DND-41 (cell line): ENCODE data around the gene OGDHL.

Source experiments
- EZH2 ChIP-seq: IDR thresholded peaks from 3 replicates; pipeline ENCODE4 v1.6.1; 2012; ENCODE audit warnings: borderline replicate concordance, low read depth, mild to moderate bottlenecking, moderate library complexity, low read length, inconsistent platforms; ENCODE audit not compliant: severe bottlenecking
- TF ChIP-seq, protein P1 (sequence below): IDR thresholded peaks from 2 replicates; pipeline ENCODE4 v1.5.1; 2012; ENCODE audit warnings: borderline replicate concordance, low read length, moderate library complexity, mild to moderate bottlenecking; ENCODE audit not compliant: poor library complexity, severe bottlenecking; ENCODE audit errors: extremely low read depth

DNA sequence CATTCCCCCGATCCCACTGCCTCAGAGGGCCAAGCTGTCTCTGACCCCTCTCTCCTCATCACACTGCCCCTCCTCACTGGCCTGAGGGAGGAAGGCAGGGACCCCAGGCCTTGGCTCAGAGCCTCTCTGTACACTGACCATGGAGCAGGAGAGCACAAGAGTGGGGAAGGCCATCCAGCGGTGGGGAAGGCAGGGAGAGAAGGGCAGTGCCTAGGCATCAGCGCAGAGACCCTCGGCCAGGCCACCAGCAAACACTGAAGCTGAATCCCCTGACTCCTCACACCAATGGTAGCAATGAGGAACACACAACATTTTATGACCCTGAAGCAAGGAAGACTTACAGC, 14.8 kb downstream of the OGDHL start:
- TF ChIP-seq, protein P1, sequence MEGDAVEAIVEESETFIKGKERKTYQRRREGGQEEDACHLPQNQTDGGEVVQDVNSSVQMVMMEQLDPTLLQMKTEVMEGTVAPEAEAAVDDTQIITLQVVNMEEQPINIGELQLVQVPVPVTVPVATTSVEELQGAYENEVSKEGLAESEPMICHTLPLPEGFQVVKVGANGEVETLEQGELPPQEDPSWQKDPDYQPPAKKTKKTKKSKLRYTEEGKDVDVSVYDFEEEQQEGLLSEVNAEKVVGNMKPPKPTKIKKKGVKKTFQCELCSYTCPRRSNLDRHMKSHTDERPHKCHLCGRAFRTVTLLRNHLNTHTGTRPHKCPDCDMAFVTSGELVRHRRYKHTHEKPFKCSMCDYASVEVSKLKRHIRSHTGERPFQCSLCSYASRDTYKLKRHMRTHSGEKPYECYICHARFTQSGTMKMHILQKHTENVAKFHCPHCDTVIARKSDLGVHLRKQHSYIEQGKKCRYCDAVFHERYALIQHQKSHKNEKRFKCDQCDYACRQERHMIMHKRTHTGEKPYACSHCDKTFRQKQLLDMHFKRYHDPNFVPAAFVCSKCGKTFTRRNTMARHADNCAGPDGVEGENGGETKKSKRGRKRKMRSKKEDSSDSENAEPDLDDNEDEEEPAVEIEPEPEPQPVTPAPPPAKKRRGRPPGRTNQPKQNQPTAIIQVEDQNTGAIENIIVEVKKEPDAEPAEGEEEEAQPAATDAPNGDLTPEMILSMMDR: no peak
- no peak for TF ChIP-seq EZH2
